Tibial nerve (tissue), 4 donors: ENCODE data around the gene NCBP2L.

Experiments used
- CTCF ChIP-seq, 5 experiments: fragments of 200-600 bp in 3 of 5; fragments of 450-650 bp in 2 of 5; sonication (generic) in 3 of 5; IDR thresholded peaks; one replicate each; pipeline ENCODE4 v1.5.1; 2016 to 2019; ENCODE audit warnings: antibody characterized with exemption in 5 of 5, mild to moderate bottlenecking in 3 of 5, moderate library complexity in 2 of 5
- EP300 ChIP-seq, 2 donors: sonication (generic); formaldehyde crosslinking; IDR thresholded peaks; one replicate each; pipeline ENCODE4 v1.6.1; 2017; ENCODE audit warnings: antibody characterized with exemption in 2 of 2, mild to moderate bottlenecking in 1 of 2

DNA sequence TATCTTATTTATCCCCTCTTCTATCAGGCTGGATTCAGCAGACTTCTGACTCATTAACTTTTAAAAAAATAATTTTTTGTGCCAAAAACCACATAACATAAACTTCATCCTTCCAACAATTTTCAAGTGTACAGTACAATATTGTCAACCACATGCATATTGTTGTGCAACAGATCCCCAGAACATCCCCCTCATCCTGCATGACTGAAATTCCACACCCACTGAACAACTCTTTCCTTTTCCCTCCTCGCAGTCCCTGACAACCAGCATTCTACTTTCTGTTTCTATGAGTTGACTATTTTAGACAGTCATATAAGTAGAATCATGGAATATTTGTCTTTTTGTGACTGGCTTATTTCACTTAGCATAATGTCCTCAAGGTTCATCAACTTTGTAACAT lies 45.9 kb downstream of the NCBP2L start:
- TF ChIP-seq EP300 (IDR thresholded peaks at IDR 0.05) (peak in 1 of 2 donors; percentile 44), CTCF (IDR thresholded peaks at IDR 0.05) (no peak)
